Measurements from ENCODE around the gene ZNF680. TPM values are rescaled to one million over a fixed set of nuclear protein-coding genes. Genes with fewer than 3 reads are reported as not detected.

The ZNF680 gene
- total RNA-seq (2014; rRNA removed; shearing (Covaris generic)) (55.9 and 62.6 TPM in 2 replicates), total RNA-seq (2022) (48.4 and 58.4 TPM in 2 replicates), Bru-seq, nascent RNA (percentile 94 among the genes with signal in this experiment), BruChase-seq, experiment 1, labeled RNA remaining after a 6-hour chase (percentile 96 among the genes with signal in this experiment), BruChase-seq, experiment 2, labeled RNA remaining after a 2-hour chase (percentile 95 among the genes with signal in this experiment)
- long read RNA-seq, transcript ZNF680-205 (3 exons, 769 nt) = minor isoform, 6 of 86 reads
- long read RNA-seq, transcript ZNF680-201 (4 exons, 3,022 nt) = major isoform, 38 of 86 reads
- long read RNA-seq, partial matches to known transcripts = 20 of 86 reads
- long read RNA-seq, other reads (novel, unspliced or antisense) = 21 of 86 reads

- Histone ChIP-seq H3K4me3 (ENCODE audit: low read depth, low read length, poor library complexity, severe bottlenecking) (peak within 1 kb of the TSS; percentile 77), H3K9me2 (ENCODE audit: insufficient read depth, low read length) (no peaks in the 10 kb centered on the region), H3K4me2 (ENCODE audit: low read length) (peak within 1 kb of the TSS; percentile 55), H2AFZ (ENCODE audit: low read length) (peak within 1 kb of the TSS; percentile 69), H3K79me2 (ENCODE audit: insufficient read depth, low read depth, low read length) (peaks cover 56% of the 10 kb centered on the region), H3K27ac (ENCODE audit: low read depth, low read length, poor library complexity, severe bottlenecking) (peak within 1 kb of the TSS; percentile 86), H4K20me1 (ENCODE audit: insufficient read depth, low read length) (no peaks in the 10 kb centered on the region), H3K4me1 (ENCODE audit: insufficient read depth, low read length, poor library complexity, severe bottlenecking) (peaks cover 47% of the 10 kb centered on the region), H3K9me3 (ENCODE audit: low read length) (no peaks in the 10 kb centered on the region), H3K36me3 (ENCODE audit: insufficient read depth, low read length) (peaks cover 22% of the 10 kb centered on the region)
- BruUV-seq (replicated peaks) = no TSS peak
- peak; percentile 97 for DNase-seq (ENCODE audit: low spot score)
- intact Hi-C loops (cut with micrococcal nuclease; ENCODE audit: unreplicated experiment) = loop anchor here (5.0 to 10.0 kb wide), 3 partner anchors 55 to 472 kb away; no protein-coding TSS in a partner anchor
- CTCF ChIA-PET (ENCODE audit: unreplicated experiment) = interaction anchor here (1.2 to 1.3 kb wide), 2 partner anchors 67 to 248 kb away, joined by 3 to 4 read pairs; partner anchors contain the start of gene ZNF736
- no peak for TF ChIP-seq EZH2phosphoT487 (IDR thresholded peaks at IDR 0.05; ENCODE audit: borderline replicate concordance, low read depth, low read length)
- no peak for TF ChIP-seq CTCF (conservative IDR thresholded peaks at IDR 0.05; ENCODE audit: low read length)
- POLR2A ChIA-PET = interaction anchor here (0.5 to 1.9 kb wide), 20 partner anchors 8 to 1335 kb away, joined by 3 to 13 read pairs (median 6); partner anchors contain the start of genes ZNF107 and ZNF736
Measured at GRCh38 chr7:64562626-64563278, at the start of gene ZNF680. Gene ZNF680, minus strand, starts transcription at chr7:64563071. Its CDS starts 117 bp downstream, at chr7:64562954.

GRCh38 chr7:64612452-64612851 is 49.6 kb upstream of the ZNF680 start:
- intact Hi-C loops (cut with micrococcal nuclease; ENCODE audit: unreplicated experiment) = loop anchor here (10.0 kb wide), 1 partner anchor 128 kb away; no protein-coding TSS in a partner anchor
- Histone ChIP-seq H3K4me1 (ENCODE audit: insufficient read depth, low read length, poor library complexity, severe bottlenecking) (no peaks in the 10 kb centered on the region), H4K20me1 (ENCODE audit: insufficient read depth, low read length) (no peaks in the 10 kb centered on the region), H3K4me2 (ENCODE audit: low read length) (no peak overlapping the region), H3K36me3 (ENCODE audit: insufficient read depth, low read length) (no peaks in the 10 kb centered on the region), H3K27ac (ENCODE audit: low read depth, low read length, poor library complexity, severe bottlenecking) (no peak overlapping the region), H3K4me3 (ENCODE audit: low read depth, low read length, poor library complexity, severe bottlenecking) (no peak overlapping the region), H3K9me2 (ENCODE audit: insufficient read depth, low read length) (no peaks in the 10 kb centered on the region), H3K9me3 (ENCODE audit: low read length) (no peaks in the 10 kb centered on the region), H3K79me2 (ENCODE audit: insufficient read depth, low read depth, low read length) (no peaks in the 10 kb centered on the region), H2AFZ (ENCODE audit: low read length) (no peak overlapping the region)
- CTCF ChIA-PET (ENCODE audit: unreplicated experiment) = no interaction called here
- DNase-seq (ENCODE audit: low spot score) = no peak
- BruUV-seq (replicated peaks) = no TSS peak
- TF ChIP-seq EZH2phosphoT487 (IDR thresholded peaks at IDR 0.05; ENCODE audit: borderline replicate concordance, low read depth, low read length) (no peak), CTCF (conservative IDR thresholded peaks at IDR 0.05; ENCODE audit: low read length) (no peak)
- POLR2A ChIA-PET = interaction anchor here (0.5 kb wide), 1 partner anchor 691 kb away, joined by 5 read pairs; no protein-coding TSS in a partner anchor
